H1 (cell line): Measurements from ENCODE around the gene TBX4. TPM values are rescaled to one million over a fixed set of nuclear protein-coding genes. Genes with fewer than 3 reads are reported as not detected.

ENCODE experiments used
- CEBPB ChIP-seq: IDR thresholded peaks from 2 replicates; pipeline ENCODE4 v1.6.1; 2012; ENCODE audit warnings: low read depth, low read length
- HDAC2 ChIP-seq, 2 experiments: fragments of 300-600 bp in 1 of 2; sonication (generic) in 1 of 2; IDR thresholded peaks; 2 replicates each; pipeline ENCODE4 v1.6.1; 2011 to 2012; ENCODE audit warnings: low read depth in 2 of 2, low read length in 2 of 2, mild to moderate bottlenecking in 2 of 2, moderate library complexity in 2 of 2, borderline replicate concordance in 1 of 2, inconsistent platforms in 1 of 2
- KDM4A ChIP-seq: IDR thresholded peaks from one replicate; pipeline ENCODE4 v1.7.1; 2012; ENCODE audit warnings: low read depth, mild to moderate bottlenecking, moderate library complexity, low read length, inconsistent platforms; ENCODE audit not compliant: severe bottlenecking
- RFX5 ChIP-seq: IDR thresholded peaks from 2 replicates; pipeline ENCODE4 v1.6.1; 2011; ENCODE audit warnings: low read depth, low read length, improper control_type of control experiment, borderline replicate concordance
- SIN3A ChIP-seq, 2 experiments: IDR thresholded peaks in 1 of 2; conservative IDR thresholded peaks in 1 of 2; 2 replicates each; pipeline ENCODE4 v1.6.1; 2011 to 2012; ENCODE audit warnings: low read length in 2 of 2, improper control_type of control experiment in 1 of 2, low read depth in 1 of 2, mild to moderate bottlenecking in 1 of 2
- TBP ChIP-seq: IDR thresholded peaks from 2 replicates; pipeline ENCODE4 v1.6.1; 2011; ENCODE audit warnings: low read depth, low read length, improper control_type of control experiment
- TEAD4 ChIP-seq: IDR thresholded peaks from 2 replicates; pipeline ENCODE4 v1.6.1; 2012; ENCODE audit warnings: low read depth, low read length, inconsistent platforms, mixed read lengths
- polyA plus RNA-seq, 7 experiments: library from polyadenylated mRNA; depleted of rRNA in 3 of 7; stranded (reverse) in 5 of 7; unstranded in 2 of 7; fragments of >200 nt in 5 of 7; fragments of 200-250 nt in 2 of 7; gene quantifications; 1 replicate in 5 of 7; 2 replicates in 1 of 7; 4 replicates in 1 of 7; pipeline versions ENCODE4 v1.2.1 to v1.2.3, GENCODE V29; 2011 to 2013; ENCODE audit warnings: missing spikeins in 2 of 7, mixed read lengths in 2 of 7
- total RNA-seq: library from RNA; stranded (reverse); fragmentation: NEBNext Ultra II Directional; extraction: Animal tissue kit (Norgen Biotek cat#: 25700); gene quantifications from 2 replicates; pipeline ENCODE4 v1.2.1, GENCODE V29; 2021
- TF ChIP-seq, protein P1 (sequence below): IDR thresholded peaks from 2 replicates; pipeline ENCODE4 v1.6.1; 2012; ENCODE audit warnings: inconsistent platforms
- TF ChIP-seq, protein P2 (sequence below): IDR thresholded peaks from 2 replicates; pipeline ENCODE4 v1.6.1; 2012; ENCODE audit warnings: low read length, inconsistent platforms

The TBX4 gene
- total and polyA plus RNA-seq, 2 of the 8 experiments (the other 6 are each of a cell fraction or from before 2014, with no cell fraction given): 0.02 TPM; not detected in 1

DNA sequence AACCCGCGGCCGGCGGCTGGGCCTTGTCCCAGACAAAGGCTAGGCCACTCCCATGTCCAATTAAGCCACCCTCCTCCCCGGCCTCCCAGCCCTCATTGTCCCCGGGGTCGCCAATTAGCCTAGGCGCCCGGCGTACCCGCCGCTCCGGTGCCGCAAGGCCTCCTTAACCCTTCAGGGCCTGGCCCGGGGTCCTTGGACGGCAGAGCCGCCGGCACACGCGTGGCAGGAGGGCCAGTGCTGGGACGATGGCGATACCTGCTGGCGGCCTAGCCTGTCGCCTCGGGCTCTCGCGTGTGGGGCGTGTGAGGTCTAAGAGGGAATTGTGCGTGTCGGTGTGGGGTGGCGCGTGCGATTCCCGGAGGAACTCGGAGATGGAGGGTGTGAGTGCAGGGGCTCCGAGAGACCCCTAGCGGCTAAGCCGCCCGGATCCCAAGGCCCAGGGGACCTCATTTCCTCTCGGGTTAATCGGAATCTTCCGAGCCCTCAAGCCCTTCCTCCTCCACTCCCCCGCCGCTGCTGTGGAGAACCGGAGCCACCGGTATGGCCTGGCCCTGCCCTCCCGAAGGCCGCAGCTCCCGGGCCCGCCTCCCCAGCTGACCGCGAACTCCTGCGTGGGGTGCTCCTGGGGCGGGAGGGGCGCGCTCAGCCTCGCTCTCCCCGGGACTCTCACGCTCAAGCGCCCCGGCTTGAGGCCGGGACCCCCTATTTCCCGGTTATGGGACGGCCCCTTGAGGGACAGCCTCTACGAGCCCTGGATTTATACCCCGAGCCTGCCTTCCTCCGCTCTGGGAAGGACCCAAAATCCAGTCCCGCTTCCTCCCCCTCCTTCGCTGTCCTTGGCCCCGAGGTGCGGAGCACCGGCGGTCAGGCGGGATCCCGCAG, 40.7 kb upstream of the TBX4 start (continued):
- peak; percentile 63 for TF ChIP-seq KDM4A
- no peak for TF ChIP-seq TBP
- TF ChIP-seq TEAD4: no peak
- no peak for TF ChIP-seq RFX5
- no peak for TF ChIP-seq SIN3A (conservative IDR thresholded peaks at IDR 0.05 in 1 of 2, IDR thresholded peaks at IDR 0.05 in 1 of 2; ENCODE audit: low read depth in 1 of 2, low read length in 2 of 2)
- TF ChIP-seq, protein P1, sequence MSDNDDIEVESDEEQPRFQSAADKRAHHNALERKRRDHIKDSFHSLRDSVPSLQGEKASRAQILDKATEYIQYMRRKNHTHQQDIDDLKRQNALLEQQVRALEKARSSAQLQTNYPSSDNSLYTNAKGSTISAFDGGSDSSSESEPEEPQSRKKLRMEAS: peak; percentile 34; the same call in 1 of the 2 replicates
- TF ChIP-seq, protein P2, sequence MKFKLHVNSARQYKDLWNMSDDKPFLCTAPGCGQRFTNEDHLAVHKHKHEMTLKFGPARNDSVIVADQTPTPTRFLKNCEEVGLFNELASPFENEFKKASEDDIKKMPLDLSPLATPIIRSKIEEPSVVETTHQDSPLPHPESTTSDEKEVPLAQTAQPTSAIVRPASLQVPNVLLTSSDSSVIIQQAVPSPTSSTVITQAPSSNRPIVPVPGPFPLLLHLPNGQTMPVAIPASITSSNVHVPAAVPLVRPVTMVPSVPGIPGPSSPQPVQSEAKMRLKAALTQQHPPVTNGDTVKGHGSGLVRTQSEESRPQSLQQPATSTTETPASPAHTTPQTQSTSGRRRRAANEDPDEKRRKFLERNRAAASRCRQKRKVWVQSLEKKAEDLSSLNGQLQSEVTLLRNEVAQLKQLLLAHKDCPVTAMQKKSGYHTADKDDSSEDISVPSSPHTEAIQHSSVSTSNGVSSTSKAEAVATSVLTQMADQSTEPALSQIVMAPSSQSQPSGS: no peak
- no peak for TF ChIP-seq CEBPB
- TF ChIP-seq HDAC2 (IDR thresholded peaks at IDR 0.05; ENCODE audit: borderline replicate concordance in 1 of 2, low read depth in 2 of 2, low read length in 2 of 2): no peak; a peak in 1 of 4 replicates
